Measurements from ENCODE around the gene TC2N.
"Not testable (repeated sequence)": the region's sequence is repeated elsewhere in the genome, so short reads cannot be mapped to it uniquely, and the experiment has no call there.

Gene TC2N

GRCh38 chr14:91830777-91831176, 36.6 kb downstream of the TC2N start:
- DNase-seq: peak in 1 of 2 donors; percentile 19

- no peak for DNase-seq
Measured at GRCh38 chr14:91829511-91829910, 37.8 kb downstream of the TC2N start.

GRCh38 chr14:91827746-91828145, 39.6 kb downstream of the TC2N start:
- DNase-seq: no peak

GRCh38 chr14:91817566-91818325, 49.6 kb downstream of the TC2N start:
- DNase-seq: no peak

GRCh38 chr14:91814317-91814716, 53.0 kb downstream of the TC2N start:
- no peak for DNase-seq

- DNase-seq: no peak
Measured at GRCh38 chr14:91810699-91811098, 56.6 kb downstream of the TC2N start.

- no peak for DNase-seq
Measured at GRCh38 chr14:91806716-91807115, 60.6 kb downstream of the TC2N start.

- not testable (repeated sequence) for DNase-seq
Measured at GRCh38 chr14:91806094-91806493, 61.2 kb downstream of the TC2N start.

GRCh38 chr14:91805659-91806058, 61.7 kb downstream of the TC2N start:
- DNase-seq: no peak

- DNase-seq: no peak
Measured at GRCh38 chr14:91801358-91801757, 66.0 kb downstream of the TC2N start.

GRCh38 chr14:91796617-91797347, 70.6 kb downstream of the TC2N start:
- no peak for DNase-seq

- no peak for DNase-seq
Measured at GRCh38 chr14:91793704-91794103, 73.6 kb downstream of the TC2N start.

- DNase-seq: no peak
Measured at GRCh38 chr14:91786188-91786587, 81.1 kb downstream of the TC2N start.

- DNase-seq: no peak
Measured at GRCh38 chr14:91780452-91780851, 86.9 kb downstream of the TC2N start.

- DNase-seq: no peak
Measured at GRCh38 chr14:91778217-91778616, 89.1 kb downstream of the TC2N start.

GRCh38 chr14:91774140-91775096, 92.9 kb downstream of the TC2N start:
- no peak for DNase-seq

GRCh38 chr14:91770185-91770584, 97.2 kb downstream of the TC2N start:
- no peak for DNase-seq

GRCh38 chr14:91755570-91756295, 111.6 kb downstream of the TC2N start:
- DNase-seq: no peak

- no peak for DNase-seq
Measured at GRCh38 chr14:91754819-91755218, 112.5 kb downstream of the TC2N start.

GRCh38 chr14:91754185-91754584, 113.2 kb downstream of the TC2N start:
- no peak for DNase-seq

- DNase-seq: no peak
Measured at GRCh38 chr14:91753501-91754128, 113.7 kb downstream of the TC2N start.

GRCh38 chr14:91752961-91753360, 114.4 kb downstream of the TC2N start:
- DNase-seq: no peak
